BJ (cell line): ENCODE data around the gene CGB5. TPM values are rescaled to one million over a fixed set of nuclear protein-coding genes. Genes with fewer than 3 reads are reported as not detected.
"Not testable (repeated sequence)": the region's sequence is repeated elsewhere in the genome, so short reads cannot be mapped to it uniquely, and the experiment has no call there.

Experiments used
- CTCF ChIA-PET: fragments of 350-600 bp; formaldehyde crosslinking; extraction: SDS; loops from one replicate; lab custom pipeline; 2021; ENCODE audit warnings: antibody characterized with exemption, inconsistent platforms; lab: Yijun Ruan, JAX
- POLR2A ChIA-PET: fragments of 300-600 bp; sonication (Branson Sonifier 250); formaldehyde crosslinking; extraction: SDS; loops from one replicate; lab custom pipeline; 2021; ENCODE audit warnings: antibody characterized with exemption; lab: Charles Lee
- DNase-seq: peaks from one replicate; pipeline ENCODE4 v3.0.0-alpha.2; 2011; ENCODE audit warnings: low read depth
- H3K27me3 ChIP-seq: 2 replicates; pipeline ENCODE4 v1.6.0; 2011; ENCODE audit warnings: low read length; ENCODE audit not compliant: control insufficient read depth, insufficient read depth
- H3K36me3 ChIP-seq: 2 replicates; pipeline ENCODE4 v1.5.1; 2011; ENCODE audit warnings: low read length; ENCODE audit not compliant: control insufficient read depth, insufficient read depth
- H3K4me3 ChIP-seq: 2 replicates; pipeline ENCODE4 v1.5.1; 2011; ENCODE audit warnings: low read depth, mild to moderate bottlenecking, control low read depth, low read length
- CTCF ChIP-seq: IDR thresholded peaks from 2 replicates; pipeline ENCODE4 v1.5.1; 2011; ENCODE audit warnings: low read depth, mild to moderate bottlenecking, control low read depth, inconsistent platforms, low read length, moderate library complexity; ENCODE audit not compliant: insufficient read depth
- polyA plus RNA-seq: library from polyadenylated mRNA; depleted of rRNA; stranded (reverse); fragments of >200 nt; gene quantifications from 2 replicates; pipeline ENCODE4 v1.2.3, GENCODE V29; 2011

Gene CGB5
- polyA plus RNA-seq, 1 experiment = not detected

GRCh38 chr19:49031642-49032301 lies 11.9 kb upstream of the CGB5 start, which contains the start of gene CGB2:
Gene CGB2, plus strand, starts transcription at chr19:49031890. Its CDS starts 206 bp downstream, at chr19:49032096.
- CTCF ChIA-PET, DNase-seq, H3K27me3 ChIP-seq, H3K36me3 ChIP-seq, H3K4me3 ChIP-seq, POLR2A ChIA-PET: not testable (repeated sequence)
- peak; percentile 34; the same call in 1 of the 2 replicates for TF ChIP-seq CTCF

- DNase-seq, CTCF ChIA-PET, H3K27me3 ChIP-seq, H3K4me3 ChIP-seq, POLR2A ChIA-PET, H3K36me3 ChIP-seq: not testable (repeated sequence)
- TF ChIP-seq CTCF = peak; percentile 53
These were observed 6.8 kb upstream of the CGB5 start, which contains the start of gene CGB1 for GRCh38 chr19:49036815-49037214. Gene CGB1, minus strand, starts transcription at chr19:49036895. Its CDS starts 184 bp downstream, at chr19:49036711.

GRCh38 chr19:49038111-49038510 lies 5.5 kb upstream of the CGB5 start:
- DNase-seq, POLR2A ChIA-PET, CTCF ChIA-PET, H3K36me3 ChIP-seq, H3K27me3 ChIP-seq, H3K4me3 ChIP-seq: not testable (repeated sequence)

- CTCF ChIA-PET = interaction anchor here (0.8 kb wide), 1 partner anchor 21 kb away, joined by 3 read pairs; no protein-coding TSS in a partner anchor
- H3K4me3 ChIP-seq, H3K36me3 ChIP-seq, DNase-seq, POLR2A ChIA-PET, H3K27me3 ChIP-seq: not testable (repeated sequence)
These were observed 4.9 kb upstream of the CGB5 start for GRCh38 chr19:49038557-49039276.

GRCh38 chr19:49039736-49040135 lies 3.9 kb upstream of the CGB5 start:
- H3K36me3 ChIP-seq, H3K27me3 ChIP-seq, DNase-seq, CTCF ChIA-PET, H3K4me3 ChIP-seq, POLR2A ChIA-PET: not testable (repeated sequence)

GRCh38 chr19:49042177-49042576 lies 1.5 kb upstream of the CGB5 start:
- ChIA-PET CTCF (no interaction called here), POLR2A (no interaction called here)
- no peak for DNase-seq
- H3K27me3 ChIP-seq = no peaks in the 10 kb centered on the region
- TF ChIP-seq CTCF = no peak
- no peaks in the 10 kb centered on the region for H3K36me3 ChIP-seq
- no peak overlapping the region for H3K4me3 ChIP-seq

- H3K27me3 ChIP-seq, H3K36me3 ChIP-seq, DNase-seq, POLR2A ChIA-PET, H3K4me3 ChIP-seq, CTCF ChIA-PET: not testable (repeated sequence)
These were observed 982 bp upstream of the CGB5 start for GRCh38 chr19:49042666-49043065.

- H3K4me3 ChIP-seq, H3K36me3 ChIP-seq, DNase-seq, CTCF ChIA-PET, H3K27me3 ChIP-seq, POLR2A ChIA-PET: not testable (repeated sequence)
These were observed 5.4 kb downstream of the CGB5 start, which contains the start of gene CGB8 for GRCh38 chr19:49049011-49049410. Gene CGB8, minus strand, starts transcription at chr19:49049111. Its CDS starts 372 bp downstream, at chr19:49048739.

GRCh38 chr19:49049834-49050233 lies 6.2 kb downstream of the CGB5 start:
- H3K27me3 ChIP-seq, DNase-seq, CTCF ChIA-PET, H3K36me3 ChIP-seq, H3K4me3 ChIP-seq, POLR2A ChIA-PET: not testable (repeated sequence)
